ENCODE results near the gene CIZ1.
"Not testable (repeated sequence)": the region's sequence is repeated elsewhere in the genome, so short reads cannot be mapped to it uniquely, and the experiment has no call there.

CIZ1 gene

DNA sequence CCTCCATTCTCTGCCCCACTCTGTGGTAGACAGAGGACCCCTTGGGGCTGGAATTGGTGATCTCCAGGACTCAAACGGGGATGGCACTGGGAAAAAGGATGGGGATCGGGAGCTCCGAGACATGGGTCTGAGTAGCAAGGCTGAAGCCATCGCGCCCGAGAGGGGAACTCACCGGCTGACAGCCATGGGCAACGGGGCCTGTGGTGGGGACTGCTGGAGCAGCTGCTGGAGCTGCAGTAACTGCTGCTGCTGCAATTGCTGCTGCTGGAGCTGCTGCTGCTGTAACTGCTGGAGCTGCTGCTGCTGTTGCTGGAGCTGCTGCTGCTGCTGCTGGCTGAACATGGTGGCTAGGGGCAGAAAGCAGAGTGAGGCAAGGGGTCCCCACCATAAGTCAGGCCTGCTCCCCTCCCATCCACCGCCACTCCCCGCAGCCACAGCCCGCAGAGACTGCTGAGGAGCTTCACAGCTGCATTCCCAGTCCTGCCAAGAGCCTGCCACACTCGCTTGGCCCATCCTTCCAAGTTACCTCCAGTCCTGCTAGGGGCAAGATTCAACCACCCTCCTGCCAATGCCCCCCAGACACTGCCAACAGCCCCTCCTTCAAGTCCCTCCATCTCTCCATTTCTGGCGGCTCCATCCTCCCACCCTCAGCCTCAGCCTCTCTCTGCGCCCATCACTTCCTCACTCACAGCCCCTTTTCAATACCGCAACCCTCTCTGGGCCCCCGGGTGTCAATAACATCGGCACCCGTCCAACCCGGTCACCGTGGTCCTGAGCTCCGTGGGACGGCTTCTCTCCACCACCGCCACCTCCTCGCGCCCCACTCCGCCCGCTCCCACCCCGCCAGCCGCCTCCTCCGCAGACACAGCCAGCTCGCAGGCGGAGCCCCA, 611 bp downstream of the CIZ1 start:
- no peak for DNase-seq

DNA sequence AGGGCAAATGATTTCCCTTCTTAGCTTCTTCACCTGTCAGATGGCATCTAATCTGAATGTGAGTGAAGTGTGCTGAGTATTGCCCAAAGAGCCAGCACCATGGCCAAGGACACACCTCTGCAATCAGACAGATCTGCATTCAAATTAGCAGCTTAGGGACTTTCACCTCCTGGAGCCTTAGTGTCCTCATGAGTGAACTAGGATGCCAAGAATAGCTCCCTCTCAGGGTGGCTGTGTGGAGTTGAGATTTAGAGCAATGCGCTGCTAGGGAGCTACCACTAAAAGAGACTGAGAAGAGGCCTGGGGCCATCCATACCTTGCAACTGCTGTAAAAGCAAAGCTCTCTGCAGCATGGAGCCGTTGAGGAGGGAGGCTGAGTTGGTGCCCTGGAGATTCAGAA, 1.4 kb downstream of the CIZ1 start:
- no peak for DNase-seq

DNA sequence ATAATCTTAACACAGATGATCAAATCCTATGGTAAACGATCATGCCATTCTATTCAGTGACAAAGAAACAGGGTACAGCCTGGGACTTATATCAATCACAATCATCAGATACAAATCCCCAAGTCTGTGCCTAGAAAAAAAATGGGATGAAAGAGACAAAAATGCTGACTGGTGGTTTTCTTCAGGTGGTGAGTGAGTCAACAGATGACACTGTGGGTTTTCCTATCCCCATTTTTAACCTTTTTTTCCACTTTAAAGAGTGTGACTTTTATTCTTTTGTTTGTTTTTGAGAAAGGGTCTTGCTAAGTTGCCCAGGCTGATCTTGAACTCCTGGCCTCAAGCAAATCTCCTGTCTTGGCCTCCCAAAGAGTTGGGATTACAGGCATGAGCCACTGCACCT, 3.2 kb downstream of the CIZ1 start:
- no peak for DNase-seq

DNA sequence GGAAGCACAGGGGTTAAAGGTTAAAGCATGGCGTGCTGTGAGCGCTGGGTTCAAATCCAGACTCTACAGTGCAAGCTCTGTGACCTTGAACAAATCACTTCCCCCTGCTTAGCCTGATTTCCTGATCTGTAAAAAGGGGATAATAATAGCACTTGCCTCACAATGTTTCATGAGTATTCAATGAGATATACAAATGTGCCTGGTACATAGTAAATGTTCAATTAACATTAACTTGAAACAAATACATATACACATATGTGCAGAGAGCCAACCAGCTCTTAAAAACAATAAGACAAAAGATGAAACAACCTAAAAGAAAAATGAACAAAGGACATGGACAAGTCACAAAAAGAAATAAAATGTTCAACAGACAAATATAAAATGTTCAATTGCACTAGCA, 4.0 kb downstream of the CIZ1 start:
- no peak for DNase-seq

DNA sequence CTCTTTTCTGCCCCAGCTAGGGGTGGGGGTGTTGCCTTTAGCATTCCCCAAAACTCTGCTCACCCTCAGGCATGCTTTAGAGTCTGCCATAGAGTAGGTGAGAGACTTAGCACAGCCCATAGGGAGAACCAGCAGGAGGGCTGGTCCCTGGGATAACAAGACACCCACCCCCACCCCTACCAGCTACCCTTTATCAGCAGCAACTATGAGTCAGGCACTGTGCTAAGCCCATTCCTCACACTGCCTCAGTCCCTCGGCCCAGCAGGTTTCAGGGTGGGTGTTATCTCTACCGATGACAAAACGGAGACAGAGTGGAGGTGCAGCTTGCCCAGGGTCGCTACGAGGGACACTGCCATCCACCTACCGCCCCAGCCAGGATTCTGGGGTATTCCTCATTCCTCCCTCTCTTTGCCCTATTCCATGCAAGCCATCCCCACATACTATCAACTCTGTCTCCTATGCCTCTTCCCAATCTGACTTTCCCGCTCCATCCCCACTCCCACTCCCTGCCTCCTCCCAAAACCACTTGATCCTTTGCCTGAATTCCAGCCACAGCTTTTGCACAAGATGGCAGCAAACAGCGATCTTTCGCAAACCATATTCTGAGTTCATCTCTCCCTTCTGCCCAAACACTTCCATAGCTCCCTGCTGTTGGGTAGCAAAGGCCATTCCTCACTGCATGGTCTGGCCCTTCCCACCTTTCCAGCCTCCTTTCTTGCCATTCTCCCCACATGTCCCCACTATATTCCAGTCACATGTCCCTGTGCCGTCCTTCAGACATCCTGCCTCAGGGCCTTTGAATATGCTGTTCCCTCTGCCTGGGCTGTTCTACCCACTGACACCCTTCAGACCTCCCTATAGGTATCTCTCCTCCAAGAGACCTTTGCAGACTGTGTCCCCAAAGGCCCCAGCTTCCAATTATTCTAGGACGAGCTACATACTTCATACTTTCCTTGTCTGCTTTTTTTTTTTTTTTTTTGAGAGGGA, 5.1 kb downstream of the CIZ1 start:
- no peak for DNase-seq

DNA sequence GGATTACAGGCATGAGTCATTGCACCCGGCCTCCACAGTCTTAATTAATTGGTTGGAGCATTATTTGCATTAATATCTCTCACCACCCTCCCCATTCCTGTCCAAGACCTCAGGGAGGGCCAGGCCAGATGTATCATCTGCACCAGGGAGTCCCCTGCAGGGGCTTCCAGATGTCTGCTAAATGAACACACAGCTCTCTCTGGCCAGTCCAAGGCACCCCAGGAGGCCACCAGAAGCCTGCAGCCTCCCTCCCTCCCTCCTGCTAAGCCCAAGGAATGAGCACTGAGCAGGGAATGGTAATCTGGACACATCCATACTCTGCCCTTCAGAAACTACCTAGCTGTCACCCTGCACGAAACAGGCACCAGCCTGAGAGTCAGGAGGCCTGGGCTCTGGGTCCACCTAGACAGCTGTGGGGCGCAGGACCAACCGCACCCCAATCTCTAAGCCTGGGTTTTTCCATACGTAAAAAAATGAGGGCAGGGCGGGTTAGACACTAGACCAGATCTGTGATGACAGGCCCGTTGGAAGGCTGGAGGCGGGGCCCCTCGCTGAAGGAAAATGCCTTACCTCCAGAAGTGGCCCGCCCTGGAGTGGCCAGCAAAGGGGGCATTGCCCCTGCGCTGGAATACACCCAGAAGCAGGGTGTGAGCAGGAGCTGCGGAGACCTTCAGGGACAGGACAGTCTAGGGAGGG, 8.3 kb downstream of the CIZ1 start:
- DNase-seq: no peak

DNA sequence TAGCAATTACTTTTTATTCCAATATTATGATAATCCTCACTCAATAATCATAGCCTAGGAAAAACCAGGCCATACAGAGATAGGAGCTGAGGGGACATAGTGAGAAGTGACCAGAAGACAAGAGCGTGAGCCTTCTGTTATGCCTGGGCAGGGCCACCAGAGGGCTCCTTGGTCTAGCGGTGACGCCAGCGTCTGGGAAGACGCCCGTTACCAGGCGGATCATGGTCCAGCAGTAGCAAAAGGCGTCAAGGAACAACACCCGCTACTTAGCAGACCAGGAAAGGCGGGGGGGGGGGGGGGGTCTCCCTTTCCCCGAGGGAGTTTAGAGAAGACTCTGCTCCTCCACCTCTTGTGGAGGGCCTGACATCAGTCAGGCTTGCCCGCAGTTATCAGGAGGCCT, 9.9 kb downstream of the CIZ1 start:
- not testable (repeated sequence) for DNase-seq

DNA sequence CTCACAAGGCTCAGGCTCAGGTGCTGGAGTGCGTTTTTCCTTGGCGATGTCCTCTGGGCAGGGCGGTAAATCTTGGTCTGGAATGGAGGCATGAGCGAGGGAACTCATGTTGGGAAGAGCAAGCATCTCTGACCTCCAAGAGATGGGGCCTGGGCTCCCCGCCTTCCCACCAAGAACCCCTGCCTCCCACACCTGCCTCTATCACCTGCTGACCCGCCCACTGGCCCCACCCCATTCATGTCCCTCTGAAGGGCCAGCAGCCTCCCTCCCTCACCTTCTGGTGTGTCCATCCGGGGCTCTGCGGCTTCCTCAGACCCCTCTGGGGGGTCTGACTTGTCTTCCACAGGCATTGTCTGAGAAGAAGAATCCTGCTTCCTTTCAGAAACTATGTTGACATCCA, 10.9 kb downstream of the CIZ1 start:
- DNase-seq: no peak

DNA sequence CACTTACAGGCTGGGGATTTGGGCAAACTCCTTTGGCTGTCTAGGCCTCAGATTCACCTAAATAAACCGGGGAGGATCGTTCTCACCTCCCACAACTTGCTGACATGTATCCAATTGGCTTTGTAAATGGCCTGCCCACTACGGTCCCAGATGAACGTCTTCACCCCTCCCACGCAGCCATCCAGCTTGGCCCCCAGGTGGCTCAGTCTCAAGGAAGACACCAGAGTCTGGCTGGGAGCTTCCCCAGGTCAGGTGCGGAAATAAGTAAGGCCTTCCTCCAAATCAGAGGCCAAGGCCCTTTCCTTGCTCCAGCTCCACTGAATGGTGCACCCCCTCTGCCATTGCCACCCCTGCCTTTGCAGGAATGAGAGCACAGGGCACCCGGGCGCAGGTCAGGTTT, 11.4 kb downstream of the CIZ1 start:
- no peak for DNase-seq

DNA sequence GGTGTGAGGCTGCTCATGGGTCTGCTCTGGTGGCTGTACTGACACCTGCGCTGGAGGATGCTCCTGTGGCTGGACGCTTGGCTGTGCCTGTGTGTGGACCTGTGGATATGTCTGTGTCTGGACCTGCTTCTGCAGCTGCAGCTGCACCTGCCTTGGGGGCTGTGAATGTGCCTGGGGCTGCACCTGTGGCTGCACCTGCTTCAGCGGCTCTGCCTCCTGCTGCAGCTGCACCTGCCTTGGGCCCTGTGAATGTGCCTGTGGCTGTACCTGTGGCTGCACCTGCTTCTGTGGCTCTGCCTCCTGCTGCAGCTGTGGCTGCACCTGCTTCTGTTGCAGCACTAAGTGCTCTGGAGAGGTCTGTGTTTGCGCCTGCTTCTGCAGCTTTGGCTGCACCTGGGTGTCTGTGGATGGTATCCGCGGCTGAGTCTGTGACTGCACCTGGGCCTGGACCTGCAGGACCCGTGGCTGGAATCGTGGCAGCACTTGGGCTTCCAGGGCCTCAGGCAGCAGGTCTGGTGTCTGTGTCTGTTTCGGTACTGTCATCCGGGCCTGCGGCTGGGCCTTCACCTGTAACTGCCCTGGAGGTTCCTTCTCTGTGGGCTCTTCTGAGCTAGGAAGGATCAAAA, 12.5 kb downstream of the CIZ1 start:
- DNase-seq: no peak

DNA sequence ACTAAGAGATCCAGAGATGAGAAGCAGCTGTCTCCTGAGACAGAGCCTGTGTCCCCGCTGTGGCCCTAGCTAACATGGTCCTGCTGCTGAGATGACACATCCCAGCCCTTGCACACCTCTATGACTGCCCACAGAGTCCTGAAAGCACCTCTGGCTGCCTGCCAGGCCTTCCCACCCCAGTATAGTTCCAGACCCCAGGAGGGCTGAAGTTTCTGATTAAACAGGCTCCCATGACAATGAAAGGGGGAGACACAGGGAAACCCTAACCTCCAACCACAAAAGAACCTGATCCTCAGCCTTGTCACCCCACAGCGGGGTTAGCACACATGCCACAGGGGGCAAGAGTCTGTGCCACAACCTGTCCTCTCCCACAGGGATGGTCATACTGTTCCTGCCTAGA, 15.6 kb downstream of the CIZ1 start:
- DNase-seq: no peak

DNA sequence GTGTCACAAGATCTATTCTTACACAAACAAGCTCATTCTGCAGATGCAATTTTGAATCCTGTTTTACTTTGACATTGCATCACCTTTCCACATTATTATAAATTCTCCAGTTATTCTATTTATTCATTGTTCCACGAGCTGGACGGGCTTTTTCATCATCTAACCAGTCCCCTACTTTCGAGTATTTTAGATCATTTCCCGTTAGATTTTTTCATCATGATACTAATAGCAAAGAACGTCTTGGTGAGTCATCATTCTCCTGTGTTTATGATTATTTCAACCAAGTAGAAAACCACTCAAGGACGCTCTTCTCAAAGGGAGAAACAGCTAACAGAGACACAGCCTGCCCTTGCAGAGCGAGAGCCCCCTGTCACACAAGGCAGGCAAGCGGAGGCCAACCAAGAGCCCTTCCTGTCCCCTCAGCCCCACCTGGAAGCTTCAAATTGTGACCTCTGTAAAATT, 16.2 kb downstream of the CIZ1 start:
- DNase-seq: no peak

DNA sequence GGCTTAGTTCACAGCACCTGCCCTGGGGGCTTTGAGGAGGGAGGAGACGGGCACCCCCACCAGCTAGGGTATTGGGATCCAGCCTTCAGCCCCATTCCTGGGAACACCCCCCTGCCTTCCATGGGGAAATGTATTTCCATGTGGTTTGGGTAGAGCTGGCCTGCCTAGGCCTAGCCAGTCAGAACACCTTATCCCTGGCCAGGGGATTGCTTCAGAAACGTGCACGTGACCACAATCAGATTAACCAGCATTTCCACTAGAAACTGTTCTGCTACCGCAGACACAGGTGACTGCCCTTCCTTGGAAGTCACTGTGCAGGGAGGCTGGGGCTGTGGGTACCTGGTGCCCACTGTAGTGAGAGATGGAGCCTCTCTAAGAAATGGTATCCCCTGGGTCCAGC, 17.3 kb downstream of the CIZ1 start:
- no peak for DNase-seq

DNA sequence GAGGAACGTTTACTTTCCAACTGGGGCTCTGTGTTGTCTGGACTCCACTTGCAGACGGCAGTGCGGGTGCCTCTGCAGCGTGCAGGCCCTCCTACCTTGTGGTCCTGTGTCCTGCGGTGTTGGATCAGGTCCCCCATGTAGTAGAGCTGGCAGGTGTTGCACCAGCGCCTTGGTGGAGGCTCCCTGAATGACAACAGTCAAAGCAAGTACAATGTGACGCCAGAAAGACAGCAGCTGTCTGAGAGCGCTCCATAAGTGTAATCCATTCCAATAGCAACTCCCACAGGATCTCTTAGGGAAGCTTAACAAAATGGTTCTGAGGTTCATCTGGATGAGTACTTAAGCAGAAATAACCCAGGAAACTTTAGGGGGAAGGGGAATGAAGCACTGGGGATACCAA, 21.4 kb downstream of the CIZ1 start:
- DNase-seq: no peak

DNA sequence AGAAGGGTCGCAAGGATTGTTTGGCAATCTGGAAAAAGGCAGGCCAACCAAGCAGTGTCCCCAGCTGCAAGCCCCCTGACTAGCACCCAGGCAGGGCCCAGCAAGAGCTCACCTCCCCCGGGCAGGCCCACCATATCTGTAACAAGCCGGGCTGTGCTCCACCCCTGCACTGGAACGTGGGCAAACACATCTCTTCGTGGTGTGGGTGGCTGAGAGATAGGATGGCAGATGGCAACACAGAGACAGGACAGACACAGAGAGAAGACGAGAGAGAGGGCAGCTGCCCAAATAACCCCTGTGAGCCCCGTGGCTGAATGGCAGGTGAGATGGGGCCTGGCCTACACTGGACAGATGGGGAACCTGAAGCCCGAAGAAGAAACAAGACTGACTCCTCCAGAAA, 21.9 kb downstream of the CIZ1 start:
- no peak for DNase-seq

DNA sequence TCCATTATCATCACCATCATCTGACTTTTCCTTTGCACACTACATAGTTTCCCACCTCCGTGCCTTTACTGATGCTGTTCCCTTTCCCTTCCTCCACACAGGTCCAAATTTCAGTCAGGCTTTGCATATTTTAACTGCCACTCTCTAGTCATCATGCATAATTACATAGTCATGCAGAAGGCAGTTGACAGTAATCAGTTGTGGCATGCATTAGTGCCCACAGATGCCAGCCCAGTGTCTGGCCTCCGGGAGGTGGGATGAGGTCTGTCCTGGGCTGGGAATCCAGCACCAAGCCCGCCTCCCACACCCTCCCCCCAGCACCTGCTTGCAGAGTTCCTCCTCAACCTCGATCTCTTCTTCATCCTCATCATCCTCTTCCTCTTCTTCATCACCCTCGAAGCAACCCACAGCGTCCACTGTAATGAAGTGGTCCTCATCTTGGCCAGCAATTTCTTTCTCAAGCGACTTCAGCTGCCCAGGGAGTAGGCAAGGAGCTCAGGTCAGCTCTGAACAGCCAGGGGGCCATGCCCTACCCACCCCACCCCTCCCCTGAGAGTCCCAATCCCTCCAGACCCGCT, 22.6 kb downstream of the CIZ1 start:
- no peak for DNase-seq

DNA sequence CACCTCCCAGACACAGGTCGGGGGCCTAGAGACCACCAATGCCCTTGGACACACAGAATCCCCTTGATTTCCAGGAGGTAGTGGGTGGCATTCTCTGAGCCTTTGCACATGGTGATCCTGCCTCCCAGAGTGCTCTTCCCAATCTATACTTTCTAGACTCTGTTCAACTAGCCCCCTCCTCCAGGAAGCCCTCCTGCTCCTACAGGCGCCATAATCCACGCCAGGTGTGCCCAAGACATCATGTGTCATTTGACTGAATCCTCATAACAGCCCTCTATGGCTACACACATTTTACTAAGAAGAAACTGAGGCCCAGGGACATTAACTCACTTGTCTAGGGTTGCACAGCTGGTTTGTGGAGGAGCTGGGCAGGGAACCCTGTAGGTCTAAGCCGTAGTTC, 24.2 kb downstream of the CIZ1 start:
- DNase-seq: no peak

DNA sequence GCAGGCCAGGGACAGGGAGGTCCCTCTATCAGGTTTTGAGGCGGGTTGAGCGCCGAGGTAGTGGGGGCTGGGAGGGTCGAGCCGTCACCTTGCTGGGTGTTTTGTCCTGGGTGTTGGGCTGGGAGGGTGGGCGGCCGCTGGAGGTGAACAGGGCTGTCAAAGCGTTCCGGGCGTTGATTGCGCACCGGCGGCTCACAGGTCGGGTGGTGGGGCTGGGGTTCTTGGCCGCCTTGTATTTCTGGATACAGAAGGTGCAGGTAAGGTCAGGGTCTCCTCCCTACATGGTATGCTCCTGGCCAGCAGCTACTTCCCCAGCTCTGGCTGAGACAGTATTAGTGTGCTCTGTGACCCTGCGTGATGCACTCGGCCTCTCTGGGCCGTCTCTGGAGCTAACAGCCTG, 25.2 kb downstream of the CIZ1 start:
- DNase-seq: no peak

DNA sequence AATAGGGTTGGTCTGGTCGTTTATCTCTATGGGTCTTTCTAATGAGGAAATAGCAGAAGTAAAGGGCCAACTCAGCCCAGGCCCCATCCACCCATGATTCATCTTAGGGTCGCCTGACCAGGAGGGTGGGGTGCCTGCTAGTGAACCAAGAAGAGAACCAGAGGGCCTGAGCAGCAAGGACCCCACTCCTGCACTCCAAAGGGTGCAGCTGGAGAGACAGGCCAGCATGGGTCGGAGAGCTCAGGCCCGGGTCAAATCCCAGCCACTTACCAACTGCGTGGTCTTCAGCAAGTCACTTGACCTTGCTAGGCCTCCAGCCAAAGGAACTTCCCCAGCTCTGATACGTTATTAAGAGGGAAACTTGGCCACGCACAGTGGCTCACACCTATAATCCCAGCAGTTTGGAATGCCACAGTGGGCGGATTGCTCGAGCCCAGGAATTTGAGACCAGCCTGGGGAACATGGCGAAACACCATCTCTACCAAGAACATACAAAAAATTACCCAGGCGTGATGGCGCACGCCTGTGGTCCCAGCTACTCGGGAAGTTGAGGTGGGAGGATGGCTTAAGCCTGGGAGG, 27.0 kb downstream of the CIZ1 start:
- no peak for DNase-seq

DNA sequence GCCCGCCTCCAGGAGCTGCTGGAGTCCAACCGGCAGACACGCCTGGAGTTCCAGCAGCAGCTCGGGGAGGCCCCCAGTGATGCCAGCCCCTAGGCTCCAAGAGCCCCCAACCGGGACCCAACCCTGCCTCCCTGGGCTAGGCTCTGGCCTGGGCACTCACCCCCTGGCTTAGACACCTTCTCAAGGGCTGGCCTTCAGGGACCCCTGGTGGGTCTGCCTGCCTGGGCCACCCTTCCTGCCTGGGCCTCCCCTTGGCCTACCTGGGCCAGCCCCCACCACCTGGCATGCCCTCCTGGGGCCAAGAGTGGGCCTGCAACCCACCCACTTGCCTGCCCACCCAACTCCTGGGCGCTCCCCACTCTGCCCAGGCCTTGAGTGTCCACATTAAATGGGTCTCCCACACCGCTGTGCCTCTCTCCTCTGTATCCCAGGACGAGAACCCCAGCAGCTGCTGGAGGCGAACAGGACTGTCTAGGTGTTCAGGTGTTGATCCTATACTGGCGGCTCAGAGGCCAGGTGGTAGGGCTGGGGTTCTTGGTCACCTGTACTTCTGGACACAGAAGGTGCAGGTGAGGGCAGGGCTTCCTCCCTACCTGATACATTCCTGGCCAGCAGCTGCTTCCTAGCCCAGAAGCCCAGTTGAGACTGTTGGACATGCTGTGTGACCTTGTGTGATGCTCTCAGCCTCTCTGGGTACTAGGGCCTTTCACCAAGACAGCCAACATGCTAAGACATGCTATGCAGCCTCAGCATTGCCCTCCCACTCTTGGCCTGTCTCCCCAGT, 27.7 kb downstream of the CIZ1 start:
- no peak for DNase-seq

DNA sequence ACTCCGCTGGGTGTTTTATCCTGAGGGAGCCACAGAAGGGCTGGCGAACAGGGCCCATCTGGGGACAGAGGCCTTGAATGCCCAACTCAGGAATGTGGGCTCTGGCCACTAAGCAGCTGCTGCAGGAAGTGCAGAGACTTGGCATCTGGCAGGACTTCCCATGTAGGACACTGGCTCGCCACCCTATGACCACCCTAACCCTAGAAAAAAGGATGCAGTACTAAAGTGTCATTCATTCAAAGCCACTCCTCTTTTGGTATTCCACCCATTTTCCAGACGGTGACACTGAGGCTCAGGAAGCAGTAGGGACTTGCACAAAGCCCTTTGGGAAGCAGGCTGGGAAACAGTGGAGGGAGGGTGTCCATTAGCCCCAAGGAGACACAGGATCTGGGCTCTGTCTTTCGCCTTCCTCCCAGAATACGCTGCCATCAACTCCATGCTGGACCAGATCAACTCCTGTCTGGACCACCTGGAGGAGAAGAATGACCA, 28.3 kb downstream of the CIZ1 start:
- no peak for DNase-seq

Data from NCI-H2081 treated with DMSO at 0.1 percent for 48 hours (cell line).